ENCODE data around the gene OXCT1. TPM values are rescaled to one million over a fixed set of nuclear protein-coding genes. Genes with fewer than 3 reads are reported as not detected.
"Not testable (repeated sequence)": the region's sequence is repeated elsewhere in the genome, so short reads cannot be mapped to it uniquely, and the experiment has no call there.

Gene OXCT1
- total and polyA plus RNA-seq, 8 donors = 1.8 to 8.2 (median 3.0) TPM

DNA sequence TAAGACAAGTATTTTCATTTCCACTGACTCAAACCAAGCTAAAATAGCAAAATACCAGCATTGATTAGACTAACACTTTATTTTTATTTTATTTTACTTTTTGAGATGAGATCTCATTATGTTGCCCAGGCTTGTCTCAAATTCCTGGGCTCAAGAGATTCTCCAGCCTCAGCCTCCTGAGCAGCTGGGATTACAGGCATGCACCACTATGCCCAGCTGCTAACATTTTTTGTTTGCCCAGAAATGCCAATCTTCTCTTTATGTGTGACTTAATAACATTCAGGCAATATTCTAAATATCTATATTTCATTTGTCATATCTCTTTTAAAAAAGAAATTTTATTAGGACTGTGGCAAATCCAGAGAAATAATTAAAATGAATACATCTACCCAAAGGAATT, 55.0 kb downstream of the OXCT1 start:
- ATAC-seq = no peak
- H3K27ac ChIP-seq = no peak overlapping the region
- H3K4me1 ChIP-seq = no peaks in the 10 kb centered on the region
- no peak overlapping the region for H3K4me3 ChIP-seq
- intact Hi-C loops (cut with DNase I) = no loop called here
- H3K36me3 ChIP-seq = no peaks in the 10 kb centered on the region
- no peak for FAIRE-seq
- no peak for DNase-seq
- H3K9me3 ChIP-seq = no peaks in the 10 kb centered on the region
- no peak for TF ChIP-seq CTCF (IDR thresholded peaks at IDR 0.05)
- no peaks in the 10 kb centered on the region for H3K27me3 ChIP-seq

GRCh38 chr5:41814306-41814705, 55.9 kb downstream of the OXCT1 start:
- H3K27ac ChIP-seq; ATAC-seq; H3K4me1 ChIP-seq; H3K9me3 ChIP-seq; FAIRE-seq; intact Hi-C loops (cut with DNase I); H3K36me3 ChIP-seq; H3K27me3 ChIP-seq; DNase-seq; H3K4me3 ChIP-seq: not testable (repeated sequence)
- 95 to 97% methylated on average over 2 of the region's 4 CpGs for WGBS, 2 donors

DNA sequence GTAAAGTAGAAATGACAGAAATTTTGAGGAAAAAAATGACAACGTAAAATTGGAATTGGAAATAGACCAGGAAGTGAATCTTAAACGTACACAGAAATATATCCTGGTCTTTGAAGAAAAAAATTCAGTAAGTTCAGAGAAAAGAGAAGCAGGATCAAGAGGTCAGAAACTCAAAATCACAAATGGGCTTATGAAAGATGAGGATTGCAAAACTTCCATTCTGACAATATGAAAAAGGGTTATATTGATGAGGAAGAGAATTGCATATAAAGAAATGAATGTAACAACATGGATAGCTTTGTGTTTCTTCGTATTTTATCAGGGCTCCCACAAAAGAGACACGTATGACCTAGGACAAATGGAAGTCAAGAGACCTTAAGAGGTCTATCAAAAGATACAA, 58.1 kb downstream of the OXCT1 start:
- no peak for FAIRE-seq
- no peak for DNase-seq
- no peaks in the 10 kb centered on the region for H3K27me3 ChIP-seq
- no peaks in the 10 kb centered on the region for H3K36me3 ChIP-seq
- no peaks in the 10 kb centered on the region for H3K9me3 ChIP-seq
- no peak overlapping the region for H3K27ac ChIP-seq
- TF ChIP-seq CTCF (IDR thresholded peaks at IDR 0.05) = no peak
- no peak overlapping the region for H3K4me3 ChIP-seq
- intact Hi-C loops (cut with DNase I) = no loop called here
- H3K4me1 ChIP-seq = no peaks in the 10 kb centered on the region
- ATAC-seq = no peak
- WGBS, 2 donors = 79 to 82% methylated on average over 4 of the region's 4 CpGs

GRCh38 chr5:41809128-41809527, 61.1 kb downstream of the OXCT1 start:
- no peak for ATAC-seq
- 69 to 79% methylated on average over 1 of the region's 1 CpG for WGBS, 2 donors
- DNase-seq = no peak
- Histone ChIP-seq H3K9me3 (no peaks in the 10 kb centered on the region), H3K4me3 (no peak overlapping the region), H3K27me3 (no peaks in the 10 kb centered on the region), H3K27ac (no peak overlapping the region), H3K36me3 (no peaks in the 10 kb centered on the region), H3K4me1 (no peaks in the 10 kb centered on the region)
- intact Hi-C loops (cut with DNase I) = no loop called here
- no peak for TF ChIP-seq CTCF (IDR thresholded peaks at IDR 0.05)
- FAIRE-seq = no peak

- DNase-seq (no peak), ATAC-seq (no peak), FAIRE-seq (no peak)
- intact Hi-C loops (cut with DNase I) = no loop called here
- H3K4me3 ChIP-seq = no peak overlapping the region
- H3K27ac ChIP-seq = no peak overlapping the region
- TF ChIP-seq CTCF (IDR thresholded peaks at IDR 0.05) = no peak
- no peaks in the 10 kb centered on the region for H3K9me3 ChIP-seq
- H3K36me3 ChIP-seq = no peaks in the 10 kb centered on the region
- no peaks in the 10 kb centered on the region for H3K27me3 ChIP-seq
- no peaks in the 10 kb centered on the region for H3K4me1 ChIP-seq
- WGBS, 2 donors = 61 to 69% methylated on average over 3 of the region's 3 CpGs
These were observed 61.9 kb downstream of the OXCT1 start for GRCh38 chr5:41808294-41808693.

DNA sequence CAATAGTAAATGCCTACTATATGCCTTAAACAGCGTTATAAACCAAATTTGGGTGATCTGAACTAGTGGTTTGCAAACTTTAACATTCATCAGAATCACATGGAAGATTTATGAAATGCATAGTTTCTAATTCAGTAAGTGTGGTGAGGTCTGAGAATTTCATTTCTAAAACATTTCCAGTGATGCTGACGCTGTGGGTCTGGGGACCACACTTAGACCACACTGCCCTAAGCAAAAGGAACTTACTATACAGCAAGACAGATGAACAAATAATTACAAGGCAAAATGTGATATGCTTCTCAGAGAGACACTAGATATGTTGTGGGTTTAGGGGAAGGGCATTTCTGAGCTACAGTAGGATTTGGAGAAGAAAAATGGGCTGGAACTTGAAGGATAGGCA, 72.6 kb downstream of the OXCT1 start:
- H3K27ac ChIP-seq = no peak overlapping the region
- H3K4me3 ChIP-seq = no peak overlapping the region
- H3K9me3 ChIP-seq = no peaks in the 10 kb centered on the region
- DNase-seq = no peak
- H3K36me3 ChIP-seq = no peaks in the 10 kb centered on the region
- intact Hi-C loops (cut with DNase I) = no loop called here
- H3K4me1 ChIP-seq = no peaks in the 10 kb centered on the region
- 99% methylated on average over 2 of the region's 2 CpGs for WGBS, 2 donors
- no peak for TF ChIP-seq CTCF (IDR thresholded peaks at IDR 0.05)
- ATAC-seq = no peak
- no peak for FAIRE-seq
- H3K27me3 ChIP-seq = no peaks in the 10 kb centered on the region
